COLO829 (cell line): ENCODE results near the gene ADCY5.
A peak's percentile ranks its signal among the peaks of the same experiment; 100 is the strongest.

Experiments used
- DNase-seq: peaks from one replicate; pipeline ENCODE4 v3.0.0; 2012; ENCODE audit warnings: low spot score

ADCY5 gene

GRCh38 chr3:123429362-123430125, 19.3 kb downstream of the ADCY5 start:
- no peak for DNase-seq

- no peak for DNase-seq
These were observed 23.7 kb downstream of the ADCY5 start for GRCh38 chr3:123424999-123425712.

- DNase-seq = no peak
These were observed 24.4 kb downstream of the ADCY5 start for GRCh38 chr3:123424321-123424998.

GRCh38 chr3:123423806-123424205, 25.1 kb downstream of the ADCY5 start:
- no peak for DNase-seq

GRCh38 chr3:123423031-123423430, 25.9 kb downstream of the ADCY5 start:
- DNase-seq = no peak

GRCh38 chr3:123422457-123422856, 26.4 kb downstream of the ADCY5 start:
- no peak for DNase-seq

- no peak for DNase-seq
These were observed 27.3 kb downstream of the ADCY5 start for GRCh38 chr3:123421353-123422174.

- DNase-seq = no peak
These were observed 28.4 kb downstream of the ADCY5 start for GRCh38 chr3:123420416-123420968.

- peak; percentile 85 for DNase-seq
These were observed 29.0 kb downstream of the ADCY5 start for GRCh38 chr3:123419850-123420297.

- DNase-seq = no peak
These were observed 29.6 kb downstream of the ADCY5 start for GRCh38 chr3:123419181-123419849.

GRCh38 chr3:123416647-123417046, 32.2 kb downstream of the ADCY5 start:
- DNase-seq = no peak

- DNase-seq = no peak
These were observed 32.7 kb downstream of the ADCY5 start for GRCh38 chr3:123416173-123416572.

GRCh38 chr3:123414973-123415775, 33.7 kb downstream of the ADCY5 start:
- no peak for DNase-seq

GRCh38 chr3:123412811-123413604, 35.9 kb downstream of the ADCY5 start:
- DNase-seq = no peak

- no peak for DNase-seq
These were observed 36.8 kb downstream of the ADCY5 start for GRCh38 chr3:123412076-123412475.

- DNase-seq = no peak
These were observed 37.4 kb downstream of the ADCY5 start for GRCh38 chr3:123411340-123412040.

GRCh38 chr3:123410149-123410515, 38.8 kb downstream of the ADCY5 start:
- DNase-seq = no peak

- DNase-seq = no peak
These were observed 39.3 kb downstream of the ADCY5 start for GRCh38 chr3:123409443-123410148.
